ENCODE measurements around the gene RAP1B.

DNA sequence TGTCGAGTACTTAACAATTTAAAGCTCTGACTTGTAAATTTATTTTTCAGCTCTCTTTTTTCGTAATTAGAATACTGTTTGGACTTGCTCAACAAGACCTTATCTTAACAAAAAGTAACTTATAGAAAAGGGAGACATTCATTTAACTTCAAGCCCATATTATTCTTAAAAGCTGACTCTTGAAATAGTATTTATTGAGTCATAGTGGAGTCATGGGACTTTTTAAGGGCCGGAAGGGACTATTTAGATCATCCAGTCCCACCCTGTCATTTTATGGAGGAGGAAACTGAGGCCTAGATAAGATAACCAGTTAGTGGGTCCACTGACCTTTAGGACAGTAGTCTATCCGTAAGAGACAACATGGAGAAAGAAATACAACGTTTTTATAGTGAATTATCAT, 1.5 kb downstream of the RAP1B start:
- TF ChIP-seq POLR2AphosphoS5 (IDR thresholded peaks at IDR 0.05; ENCODE audit: insufficient read depth, low read depth, low read length), result no peak
- TF ChIP-seq JUN (IDR thresholded peaks at IDR 0.05; ENCODE audit: borderline replicate concordance, insufficient read depth, insufficient read length, low read depth), result peak; percentile 34
- TF ChIP-seq, protein P1, sequence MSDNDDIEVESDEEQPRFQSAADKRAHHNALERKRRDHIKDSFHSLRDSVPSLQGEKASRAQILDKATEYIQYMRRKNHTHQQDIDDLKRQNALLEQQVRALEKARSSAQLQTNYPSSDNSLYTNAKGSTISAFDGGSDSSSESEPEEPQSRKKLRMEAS (IDR thresholded peaks at IDR 0.05; ENCODE audit: insufficient read depth, insufficient read length), result no peak
- TF ChIP-seq, protein P2, sequence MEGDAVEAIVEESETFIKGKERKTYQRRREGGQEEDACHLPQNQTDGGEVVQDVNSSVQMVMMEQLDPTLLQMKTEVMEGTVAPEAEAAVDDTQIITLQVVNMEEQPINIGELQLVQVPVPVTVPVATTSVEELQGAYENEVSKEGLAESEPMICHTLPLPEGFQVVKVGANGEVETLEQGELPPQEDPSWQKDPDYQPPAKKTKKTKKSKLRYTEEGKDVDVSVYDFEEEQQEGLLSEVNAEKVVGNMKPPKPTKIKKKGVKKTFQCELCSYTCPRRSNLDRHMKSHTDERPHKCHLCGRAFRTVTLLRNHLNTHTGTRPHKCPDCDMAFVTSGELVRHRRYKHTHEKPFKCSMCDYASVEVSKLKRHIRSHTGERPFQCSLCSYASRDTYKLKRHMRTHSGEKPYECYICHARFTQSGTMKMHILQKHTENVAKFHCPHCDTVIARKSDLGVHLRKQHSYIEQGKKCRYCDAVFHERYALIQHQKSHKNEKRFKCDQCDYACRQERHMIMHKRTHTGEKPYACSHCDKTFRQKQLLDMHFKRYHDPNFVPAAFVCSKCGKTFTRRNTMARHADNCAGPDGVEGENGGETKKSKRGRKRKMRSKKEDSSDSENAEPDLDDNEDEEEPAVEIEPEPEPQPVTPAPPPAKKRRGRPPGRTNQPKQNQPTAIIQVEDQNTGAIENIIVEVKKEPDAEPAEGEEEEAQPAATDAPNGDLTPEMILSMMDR (IDR thresholded peaks at IDR 0.05; ENCODE audit: extremely low read depth in 1 of 2, insufficient read depth in 1 of 2, low read depth in 1 of 2, low read length in 2 of 2), result no peak
- no peak for TF ChIP-seq EZH2 (IDR thresholded peaks at IDR 0.05; ENCODE audit: borderline replicate concordance, low read depth, low read length, severe bottlenecking)
- no peak for TF ChIP-seq POLR2A (IDR thresholded peaks at IDR 0.05; ENCODE audit: low read depth, low read length)
- no peak for TF ChIP-seq MYC (IDR thresholded peaks at IDR 0.05; ENCODE audit: low read depth, low read length)
- TF ChIP-seq GATA2 (IDR thresholded peaks at IDR 0.05; ENCODE audit: insufficient read depth, insufficient read length, low read depth, low read length), result peak; percentile 87
- peak; percentile 71 for TF ChIP-seq FOS (IDR thresholded peaks at IDR 0.05; ENCODE audit: borderline replicate concordance, insufficient read depth, low read length)
